ENCODE results near the gene SHISA7. TPM values are rescaled to one million over a fixed set of nuclear protein-coding genes. Genes with fewer than 3 reads are reported as not detected.
"Not testable (repeated sequence)": the region's sequence is repeated elsewhere in the genome, so short reads cannot be mapped to it uniquely, and the experiment has no call there.

Gene SHISA7
- polyA plus RNA-seq, 4 donors = 0.12 to 0.21 TPM; not detected in 2

- Histone ChIP-seq H3K4me1 (ENCODE audit: control insufficient read depth in 3 of 3, insufficient read depth in 2 of 3, low read depth in 1 of 3, low read length in 2 of 3) (peaks cover 5 to 16% (median 8%) of the 10 kb centered on the region in 3 donors), H3K9me3 (ENCODE audit: control insufficient read depth in 2 of 2, insufficient read depth in 1 of 2, low read depth in 1 of 2, low read length in 1 of 2) (no peaks in the 10 kb centered on the region), H3K27me3 (ENCODE audit: control insufficient read depth in 3 of 3, insufficient read depth in 3 of 3, low read length in 3 of 3) (no peaks in the 10 kb centered on the region), H3K36me3 (ENCODE audit: control insufficient read depth in 3 of 3, insufficient read depth in 2 of 3, low read depth in 1 of 3, low read length in 3 of 3) (peaks cover 6 to 57% (median 15%) of the 10 kb centered on the region in 3 donors), H3K27ac (ENCODE audit: low read depth in 1 of 3, low read length in 2 of 3) (no peak overlapping the region), H3K4me3 (ENCODE audit: low read depth in 1 of 3, low read length in 3 of 3) (no peak overlapping the region)
- no peak for FAIRE-seq
- 85 to 100% (median 93%) methylated on average over 2 of the region's 2 CpGs for WGBS, 3 donors
- DNase-seq = no peak
These were observed 40.6 kb downstream of the SHISA7 start for GRCh38 chr19:55402509-55402908.

DNA sequence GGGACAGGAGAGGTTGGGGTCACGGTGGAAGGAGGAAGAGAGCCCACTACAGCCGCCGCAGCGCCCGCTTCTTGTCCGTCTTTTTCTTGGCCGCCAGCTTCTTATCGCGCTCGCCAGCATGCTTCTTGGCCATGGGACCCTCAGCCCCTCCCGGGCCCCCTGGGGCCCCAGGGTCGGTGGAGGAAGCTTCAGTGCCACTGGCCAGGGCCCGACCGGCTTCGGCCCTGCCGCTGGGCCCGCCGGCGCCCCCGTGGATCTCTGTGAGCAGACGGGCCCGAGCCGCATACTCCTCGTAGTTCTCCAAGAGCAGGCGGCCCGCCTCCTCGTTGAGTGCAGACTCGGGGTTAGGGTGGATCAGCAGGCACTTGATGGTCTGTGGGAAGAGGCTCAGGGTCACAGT is 41.7 kb downstream of the SHISA7 start:
- not testable (repeated sequence) for FAIRE-seq; H3K27me3 ChIP-seq (ENCODE audit: control insufficient read depth in 3 of 3, insufficient read depth in 3 of 3, low read length in 3 of 3); H3K4me3 ChIP-seq (ENCODE audit: low read depth in 1 of 3, low read length in 3 of 3); H3K27ac ChIP-seq (ENCODE audit: low read depth in 1 of 3, low read length in 2 of 3); H3K9me3 ChIP-seq (ENCODE audit: control insufficient read depth in 2 of 2, insufficient read depth in 1 of 2, low read depth in 1 of 2, low read length in 1 of 2); DNase-seq
- peaks cover 4 to 10% (median 5%) of the 10 kb centered on the region in 3 donors for H3K4me1 ChIP-seq (ENCODE audit: control insufficient read depth in 3 of 3, insufficient read depth in 2 of 3, low read depth in 1 of 3, low read length in 2 of 3)
- 90 to 94% (median 93%) methylated on average over 14 to 22 of the region's 28 CpGs for WGBS, 3 donors
- H3K36me3 ChIP-seq (ENCODE audit: control insufficient read depth in 3 of 3, insufficient read depth in 2 of 3, low read depth in 1 of 3, low read length in 3 of 3) = peaks cover 6 to 52% (median 15%) of the 10 kb centered on the region in 3 donors

- no peak overlapping the region for H3K4me3 ChIP-seq (ENCODE audit: low read depth in 1 of 3, low read length in 3 of 3)
- DNase-seq (no peak), FAIRE-seq (no peak)
- H3K4me1 ChIP-seq (ENCODE audit: control insufficient read depth in 3 of 3, insufficient read depth in 2 of 3, low read depth in 1 of 3, low read length in 2 of 3) = peaks cover 0 to 1% (median 0%) of the 10 kb centered on the region in 3 donors
- H3K27me3 ChIP-seq (ENCODE audit: control insufficient read depth in 3 of 3, insufficient read depth in 3 of 3, low read length in 3 of 3) = no peaks in the 10 kb centered on the region
- H3K9me3 ChIP-seq (ENCODE audit: control insufficient read depth in 2 of 2, insufficient read depth in 1 of 2, low read depth in 1 of 2, low read length in 1 of 2) = no peaks in the 10 kb centered on the region
- H3K27ac ChIP-seq (ENCODE audit: low read depth in 1 of 3, low read length in 2 of 3) = no peak overlapping the region
- H3K36me3 ChIP-seq (ENCODE audit: control insufficient read depth in 3 of 3, insufficient read depth in 2 of 3, low read depth in 1 of 3, low read length in 3 of 3) = peaks cover 6 to 43% (median 15%) of the 10 kb centered on the region in 3 donors
- WGBS, 3 donors = 81 to 89% (median 87%) methylated on average over 14 of the region's 14 CpGs
These were observed 42.6 kb downstream of the SHISA7 start for GRCh38 chr19:55400281-55401087.

GRCh38 chr19:55398200-55398925 is 44.7 kb downstream of the SHISA7 start:
- Histone ChIP-seq H3K4me3 (ENCODE audit: low read depth in 1 of 3, low read length in 3 of 3) (no peak overlapping the region), H3K36me3 (ENCODE audit: control insufficient read depth in 3 of 3, insufficient read depth in 2 of 3, low read depth in 1 of 3, low read length in 3 of 3) (peaks cover 6 to 27% (median 15%) of the 10 kb centered on the region in 3 donors), H3K27me3 (ENCODE audit: control insufficient read depth in 3 of 3, insufficient read depth in 3 of 3, low read length in 3 of 3) (no peaks in the 10 kb centered on the region), H3K4me1 (ENCODE audit: control insufficient read depth in 3 of 3, insufficient read depth in 2 of 3, low read depth in 1 of 3, low read length in 2 of 3) (no peaks in the 10 kb centered on the region), H3K9me3 (ENCODE audit: control insufficient read depth in 2 of 2, insufficient read depth in 1 of 2, low read depth in 1 of 2, low read length in 1 of 2) (no peaks in the 10 kb centered on the region), H3K27ac (ENCODE audit: low read depth in 1 of 3, low read length in 2 of 3) (no peak overlapping the region)
- FAIRE-seq (no peak), DNase-seq (no peak)
- 74 to 82% (median 78%) methylated on average over 12 of the region's 12 CpGs for WGBS, 3 donors

- Histone ChIP-seq H3K36me3 (ENCODE audit: control insufficient read depth in 3 of 3, insufficient read depth in 2 of 3, low read depth in 1 of 3, low read length in 3 of 3) (peaks cover 0 to 47% (median 14%) of the 10 kb centered on the region in 3 donors), H3K4me1 (ENCODE audit: control insufficient read depth in 3 of 3, insufficient read depth in 2 of 3, low read depth in 1 of 3, low read length in 2 of 3) (peaks cover 4 to 8% (median 6%) of the 10 kb centered on the region in 3 donors), H3K27ac (ENCODE audit: low read depth in 1 of 3, low read length in 2 of 3) (no peak overlapping the region), H3K4me3 (ENCODE audit: low read depth in 1 of 3, low read length in 3 of 3) (no peak overlapping the region), H3K27me3 (ENCODE audit: control insufficient read depth in 3 of 3, insufficient read depth in 3 of 3, low read length in 3 of 3) (no peaks in the 10 kb centered on the region), H3K9me3 (ENCODE audit: control insufficient read depth in 2 of 2, insufficient read depth in 1 of 2, low read depth in 1 of 2, low read length in 1 of 2) (no peaks in the 10 kb centered on the region)
- DNase-seq (no peak), FAIRE-seq (no peak)
- WGBS, 3 donors = 73 to 85% (median 83%) methylated on average over 18 of the region's 18 CpGs
These were observed 50.0 kb downstream of the SHISA7 start for GRCh38 chr19:55392820-55393761.

GRCh38 chr19:55391702-55392615 is 51.1 kb downstream of the SHISA7 start:
- Histone ChIP-seq H3K36me3 (ENCODE audit: control insufficient read depth in 3 of 3, insufficient read depth in 2 of 3, low read depth in 1 of 3, low read length in 3 of 3) (peaks cover 4 to 58% (median 20%) of the 10 kb centered on the region in 3 donors), H3K27me3 (ENCODE audit: control insufficient read depth in 3 of 3, insufficient read depth in 3 of 3, low read length in 3 of 3) (no peaks in the 10 kb centered on the region)
- 80 to 84% (median 82%) methylated on average over 18 of the region's 18 CpGs for WGBS, 3 donors

DNA sequence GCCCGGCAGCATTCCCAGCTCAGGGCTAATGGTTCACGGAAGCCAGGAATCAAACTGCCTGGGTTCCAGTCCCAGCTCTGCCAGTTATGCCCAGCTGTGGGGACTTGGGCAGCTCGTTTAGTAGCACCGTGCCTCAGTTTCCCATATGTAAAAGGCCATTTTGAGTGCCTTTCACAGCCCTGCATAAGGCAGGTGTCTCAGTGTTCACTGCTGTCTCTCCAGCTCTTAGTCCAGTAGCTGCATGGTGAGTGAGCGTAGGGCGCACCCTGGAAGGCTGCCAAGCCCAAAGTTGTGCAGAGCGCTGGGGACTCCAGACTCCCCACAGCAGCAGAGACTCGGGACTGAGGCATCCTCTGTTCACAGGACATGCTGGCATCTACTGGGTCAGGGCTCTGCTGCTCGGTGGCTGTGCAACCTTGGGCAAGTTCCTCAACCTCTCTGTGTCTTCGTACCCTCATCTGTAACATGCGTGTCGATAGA is 51.9 kb downstream of the SHISA7 start:
- Histone ChIP-seq H3K9me3 (ENCODE audit: control insufficient read depth in 2 of 2, insufficient read depth in 1 of 2, low read depth in 1 of 2, low read length in 1 of 2) (no peaks in the 10 kb centered on the region), H3K27ac (ENCODE audit: low read depth in 1 of 3, low read length in 2 of 3) (no peak overlapping the region), H3K36me3 (ENCODE audit: control insufficient read depth in 3 of 3, insufficient read depth in 2 of 3, low read depth in 1 of 3, low read length in 3 of 3) (peaks cover 4 to 65% (median 20%) of the 10 kb centered on the region in 3 donors), H3K4me3 (ENCODE audit: low read depth in 1 of 3, low read length in 3 of 3) (no peak overlapping the region), H3K4me1 (ENCODE audit: control insufficient read depth in 3 of 3, insufficient read depth in 2 of 3, low read depth in 1 of 3, low read length in 2 of 3) (peaks cover 6 to 22% (median 13%) of the 10 kb centered on the region in 3 donors), H3K27me3 (ENCODE audit: control insufficient read depth in 3 of 3, insufficient read depth in 3 of 3, low read length in 3 of 3) (no peaks in the 10 kb centered on the region)
- no peak for FAIRE-seq
- no peak for DNase-seq
- WGBS, 3 donors = 77 to 81% (median 78%) methylated on average over 12 of the region's 12 CpGs

More at GRCh38 chr19:55391702-55392615, 51.1 kb downstream of the SHISA7 start:
- DNase-seq (no peak), FAIRE-seq (no peak)
- peaks cover 6 to 20% (median 13%) of the 10 kb centered on the region in 3 donors for H3K4me1 ChIP-seq (ENCODE audit: control insufficient read depth in 3 of 3, insufficient read depth in 2 of 3, low read depth in 1 of 3, low read length in 2 of 3)
- no peaks in the 10 kb centered on the region for H3K9me3 ChIP-seq (ENCODE audit: control insufficient read depth in 2 of 2, insufficient read depth in 1 of 2, low read depth in 1 of 2, low read length in 1 of 2)
- H3K27ac ChIP-seq (ENCODE audit: low read depth in 1 of 3, low read length in 2 of 3) = no peak overlapping the region
- no peak overlapping the region for H3K4me3 ChIP-seq (ENCODE audit: low read depth in 1 of 3, low read length in 3 of 3)
